ENCODE measurements around the gene FLNB. TPM values are rescaled to one million over a fixed set of nuclear protein-coding genes. Genes with fewer than 3 reads are reported as not detected.

Gene FLNB
- total RNA-seq, 2 donors from 2014 or later: 96.9 to 139 TPM

DNA sequence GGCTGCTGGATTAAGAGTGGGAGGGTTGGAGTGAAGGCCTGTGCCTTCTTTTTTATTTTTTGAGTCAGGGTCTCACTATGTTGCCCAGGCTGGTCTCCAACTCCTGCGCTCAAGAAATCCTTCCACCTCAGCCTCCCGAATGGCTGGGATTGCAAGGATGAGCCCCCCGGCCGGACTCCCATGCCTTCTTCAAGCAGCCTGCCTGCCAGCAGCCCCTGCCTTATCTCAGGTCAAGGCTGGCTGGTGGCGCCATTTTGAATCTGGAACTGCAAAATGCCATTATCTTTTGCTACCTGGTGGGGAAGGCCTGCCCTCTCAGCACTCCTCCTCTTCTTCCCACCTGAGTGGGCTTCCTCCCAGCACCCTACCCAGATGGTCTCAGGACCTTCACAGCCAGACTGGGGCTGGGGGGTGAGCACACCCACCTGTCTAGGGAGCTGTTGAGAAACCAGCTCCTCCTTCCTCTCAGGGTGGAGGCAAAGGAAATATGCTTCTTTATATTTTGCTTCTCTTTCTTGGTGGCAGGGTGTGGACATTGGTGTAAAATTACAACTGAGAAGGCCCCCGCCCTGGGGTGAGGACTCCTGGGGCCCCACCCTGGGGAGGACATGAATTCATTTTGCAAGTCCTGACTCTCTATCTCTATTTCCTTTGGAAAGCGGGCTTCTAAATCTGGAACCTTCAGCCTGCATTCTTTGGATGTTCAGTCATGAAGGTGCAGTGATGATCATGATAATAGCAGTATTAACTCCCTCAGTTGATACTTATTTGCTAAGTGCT is 7.7 kb upstream of the FLNB start:
- no peaks in the 10 kb centered on the region for H3K9me3 ChIP-seq
- no peak for ATAC-seq (ENCODE audit: insufficient number of reproducible peaks, low FRiP score, low read depth)
- H3K4me1 ChIP-seq (ENCODE audit: control insufficient read depth in 1 of 2, low read depth in 2 of 2): peaks cover 11 to 25% of the 10 kb centered on the region in 2 donors
- H3K27me3 ChIP-seq (replicated peaks; ENCODE audit: insufficient read depth): no peaks in the 10 kb centered on the region
- DNase-seq (ENCODE audit: low spot score): no peak
- H3K36me3 ChIP-seq: no peaks in the 10 kb centered on the region
- TF ChIP-seq, protein P1, sequence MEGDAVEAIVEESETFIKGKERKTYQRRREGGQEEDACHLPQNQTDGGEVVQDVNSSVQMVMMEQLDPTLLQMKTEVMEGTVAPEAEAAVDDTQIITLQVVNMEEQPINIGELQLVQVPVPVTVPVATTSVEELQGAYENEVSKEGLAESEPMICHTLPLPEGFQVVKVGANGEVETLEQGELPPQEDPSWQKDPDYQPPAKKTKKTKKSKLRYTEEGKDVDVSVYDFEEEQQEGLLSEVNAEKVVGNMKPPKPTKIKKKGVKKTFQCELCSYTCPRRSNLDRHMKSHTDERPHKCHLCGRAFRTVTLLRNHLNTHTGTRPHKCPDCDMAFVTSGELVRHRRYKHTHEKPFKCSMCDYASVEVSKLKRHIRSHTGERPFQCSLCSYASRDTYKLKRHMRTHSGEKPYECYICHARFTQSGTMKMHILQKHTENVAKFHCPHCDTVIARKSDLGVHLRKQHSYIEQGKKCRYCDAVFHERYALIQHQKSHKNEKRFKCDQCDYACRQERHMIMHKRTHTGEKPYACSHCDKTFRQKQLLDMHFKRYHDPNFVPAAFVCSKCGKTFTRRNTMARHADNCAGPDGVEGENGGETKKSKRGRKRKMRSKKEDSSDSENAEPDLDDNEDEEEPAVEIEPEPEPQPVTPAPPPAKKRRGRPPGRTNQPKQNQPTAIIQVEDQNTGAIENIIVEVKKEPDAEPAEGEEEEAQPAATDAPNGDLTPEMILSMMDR (IDR thresholded peaks at IDR 0.05): no peak
- H3K4me3 ChIP-seq: no peak overlapping the region
- no peak overlapping the region for H3K27ac ChIP-seq

DNA sequence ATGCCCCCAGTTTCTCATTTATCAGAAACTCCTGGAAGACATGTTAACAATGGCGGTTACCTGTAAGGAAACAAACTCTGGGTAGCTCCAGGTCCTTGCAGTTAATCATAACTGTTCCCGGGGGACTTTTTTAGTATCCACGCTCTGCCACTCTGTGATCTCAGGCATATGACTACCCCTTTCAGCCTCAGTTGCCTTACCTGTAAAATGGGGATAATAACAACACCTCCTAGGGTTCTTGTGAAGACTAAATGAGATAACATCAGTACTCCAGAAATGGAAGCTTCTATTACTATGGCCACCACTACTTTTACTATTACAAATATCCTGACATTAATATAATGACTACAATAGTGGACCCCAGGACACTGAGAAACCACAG is 7.1 kb upstream of the FLNB start:
- H3K9me3 ChIP-seq: no peaks in the 10 kb centered on the region
- H3K27ac ChIP-seq: no peak overlapping the region
- TF ChIP-seq, protein P1 (IDR thresholded peaks at IDR 0.05): no peak
- H3K27me3 ChIP-seq (replicated peaks; ENCODE audit: insufficient read depth): no peaks in the 10 kb centered on the region
- ATAC-seq (ENCODE audit: insufficient number of reproducible peaks, low FRiP score, low read depth): no peak
- no peak for DNase-seq (ENCODE audit: low spot score)
- H3K36me3 ChIP-seq: no peaks in the 10 kb centered on the region
- peaks cover 11 to 19% of the 10 kb centered on the region in 2 donors for H3K4me1 ChIP-seq (ENCODE audit: control insufficient read depth in 1 of 2, low read depth in 2 of 2)
- no peak overlapping the region for H3K4me3 ChIP-seq

DNA sequence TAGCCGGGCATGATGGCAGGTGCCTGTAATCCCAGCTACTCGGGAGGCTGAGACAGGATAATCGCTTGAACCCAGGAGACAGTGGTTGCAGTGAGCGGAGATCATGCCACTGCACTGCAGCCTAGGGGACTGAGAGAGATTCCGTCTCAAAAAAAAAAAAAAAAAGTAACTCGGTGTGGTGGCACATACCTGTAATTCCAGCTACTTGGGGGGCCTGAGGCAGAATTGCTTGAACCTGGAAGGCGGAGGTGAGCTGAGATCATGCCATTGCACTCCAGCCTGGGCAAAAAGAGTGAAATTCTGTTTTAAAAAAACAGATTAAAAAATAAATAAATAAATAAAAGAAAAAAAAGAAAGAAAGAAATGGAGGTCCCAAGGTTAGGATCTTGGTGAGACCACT is 6.2 kb upstream of the FLNB start:
- no peaks in the 10 kb centered on the region for H3K36me3 ChIP-seq
- H3K27me3 ChIP-seq (replicated peaks; ENCODE audit: insufficient read depth): no peaks in the 10 kb centered on the region
- H3K4me1 ChIP-seq (ENCODE audit: control insufficient read depth in 1 of 2, low read depth in 2 of 2): peaks cover 11 to 16% of the 10 kb centered on the region in 2 donors
- DNase-seq (ENCODE audit: low spot score) (no peak), ATAC-seq (ENCODE audit: insufficient number of reproducible peaks, low FRiP score, low read depth) (no peak)
- TF ChIP-seq, protein P1 (IDR thresholded peaks at IDR 0.05): no peak
- no peak overlapping the region for H3K4me3 ChIP-seq
- no peaks in the 10 kb centered on the region for H3K9me3 ChIP-seq
- H3K27ac ChIP-seq: no peak overlapping the region

DNA sequence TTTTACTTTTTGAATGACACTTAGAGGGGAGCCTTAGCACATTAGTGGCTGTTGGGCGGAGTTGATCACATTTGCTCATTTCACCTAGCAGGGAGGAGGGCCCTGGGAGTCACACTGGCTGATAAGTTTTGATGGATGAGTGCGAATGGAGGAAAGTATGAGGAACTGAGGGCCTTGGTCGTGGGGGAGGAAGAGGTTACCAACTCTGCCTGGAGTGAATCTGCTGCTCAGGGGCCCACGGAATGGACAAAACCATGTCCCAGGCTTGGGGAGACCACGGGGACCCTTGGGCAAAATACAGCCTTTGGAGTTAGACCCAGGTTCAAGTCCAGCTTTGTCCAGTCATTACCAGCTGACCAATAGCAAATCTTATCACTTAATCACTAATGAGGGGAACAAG is 5.1 kb upstream of the FLNB start:
- TF ChIP-seq, protein P1 (IDR thresholded peaks at IDR 0.05): no peak
- no peaks in the 10 kb centered on the region for H3K9me3 ChIP-seq
- H3K36me3 ChIP-seq: no peaks in the 10 kb centered on the region
- DNase-seq (ENCODE audit: low spot score) (no peak), ATAC-seq (ENCODE audit: insufficient number of reproducible peaks, low FRiP score, low read depth) (no peak)
- H3K27me3 ChIP-seq (replicated peaks; ENCODE audit: insufficient read depth): no peaks in the 10 kb centered on the region
- H3K4me1 ChIP-seq (ENCODE audit: control insufficient read depth in 1 of 2, low read depth in 2 of 2): peaks cover 9 to 13% of the 10 kb centered on the region in 2 donors
- H3K27ac ChIP-seq: no peak overlapping the region
- H3K4me3 ChIP-seq: no peak overlapping the region

DNA sequence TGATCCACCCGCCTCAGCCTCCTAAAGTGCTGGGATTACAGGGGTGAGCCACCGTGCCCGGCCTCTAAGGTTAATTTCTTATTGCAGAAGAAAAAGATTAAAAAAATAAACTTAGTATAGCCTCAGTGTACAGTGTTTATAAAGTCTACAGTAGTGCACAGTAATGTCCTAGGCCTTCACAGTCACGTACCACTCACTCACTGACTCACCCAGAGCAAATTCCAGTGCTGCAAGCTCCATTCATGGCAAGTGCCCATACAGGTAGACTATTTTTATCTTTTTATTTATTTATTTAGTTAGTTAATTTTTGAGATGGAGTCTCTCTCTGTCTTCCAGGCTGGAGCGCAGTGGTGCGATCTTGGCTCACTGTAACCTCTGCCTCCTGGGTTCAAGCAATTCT is 3.2 kb upstream of the FLNB start:
- Histone ChIP-seq H3K4me3 (no peak overlapping the region), H3K9me3 (no peaks in the 10 kb centered on the region), H3K36me3 (no peaks in the 10 kb centered on the region), H3K27ac (peak overlapping the region in 1 of 2 donors; percentile 30), H3K4me1 (ENCODE audit: control insufficient read depth in 1 of 2, low read depth in 2 of 2) (no peaks in the 10 kb centered on the region), H3K27me3 (replicated peaks; ENCODE audit: insufficient read depth) (no peaks in the 10 kb centered on the region)
- ATAC-seq (ENCODE audit: insufficient number of reproducible peaks, low FRiP score, low read depth) (no peak), DNase-seq (ENCODE audit: low spot score) (no peak)
- TF ChIP-seq, protein P1 (IDR thresholded peaks at IDR 0.05): no peak

Measured in thoracic aorta (tissue), 2 donors.